TTC549 (cell line): ENCODE results near the gene TOR3A.
"Not testable (repeated sequence)": the region's sequence is repeated elsewhere in the genome, so short reads cannot be mapped to it uniquely, and the experiment has no call there.

Source experiments
- FAIRE-seq: peaks from 2 replicates; lab custom pipeline; 2012; peaks lifted over from hg19 to GRCh38; lab: Jason Lieb, UNC

TOR3A gene, protein sequence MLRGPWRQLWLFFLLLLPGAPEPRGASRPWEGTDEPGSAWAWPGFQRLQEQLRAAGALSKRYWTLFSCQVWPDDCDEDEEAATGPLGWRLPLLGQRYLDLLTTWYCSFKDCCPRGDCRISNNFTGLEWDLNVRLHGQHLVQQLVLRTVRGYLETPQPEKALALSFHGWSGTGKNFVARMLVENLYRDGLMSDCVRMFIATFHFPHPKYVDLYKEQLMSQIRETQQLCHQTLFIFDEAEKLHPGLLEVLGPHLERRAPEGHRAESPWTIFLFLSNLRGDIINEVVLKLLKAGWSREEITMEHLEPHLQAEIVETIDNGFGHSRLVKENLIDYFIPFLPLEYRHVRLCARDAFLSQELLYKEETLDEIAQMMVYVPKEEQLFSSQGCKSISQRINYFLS

DNA sequence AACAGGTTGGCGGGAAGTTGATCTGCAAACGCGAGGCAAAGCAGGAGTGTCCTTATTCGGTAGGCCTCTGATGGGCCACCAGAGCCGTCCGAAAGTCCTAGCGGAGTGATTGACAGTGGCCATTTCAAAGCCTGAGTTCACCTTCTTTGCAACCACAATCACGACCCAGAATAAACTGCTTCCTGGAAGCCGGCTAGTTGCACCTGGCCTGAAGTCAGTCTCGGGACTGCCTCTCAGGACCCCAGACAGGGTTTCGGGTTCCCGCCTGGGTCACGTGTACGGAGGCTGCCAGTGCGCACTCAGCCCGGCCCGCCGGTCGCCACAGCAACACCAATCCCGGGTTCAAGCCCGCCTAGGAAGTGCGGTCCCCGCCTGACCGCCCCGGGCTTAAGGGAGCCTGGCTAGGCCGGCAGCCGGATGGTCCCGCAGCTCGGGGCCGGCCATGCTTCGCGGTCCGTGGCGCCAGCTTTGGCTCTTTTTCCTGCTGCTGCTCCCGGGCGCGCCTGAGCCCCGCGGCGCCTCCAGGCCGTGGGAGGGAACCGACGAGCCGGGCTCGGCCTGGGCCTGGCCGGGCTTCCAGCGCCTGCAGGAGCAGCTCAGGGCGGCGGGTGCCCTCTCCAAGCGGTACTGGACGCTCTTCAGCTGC is at the start of gene TOR3A:
Gene TOR3A (plus strand): TSS at position 384 of the 646 bp plus-strand sequence. CDS start 59 bp downstream, at position 443.
- FAIRE-seq: peak; percentile 81

DNA sequence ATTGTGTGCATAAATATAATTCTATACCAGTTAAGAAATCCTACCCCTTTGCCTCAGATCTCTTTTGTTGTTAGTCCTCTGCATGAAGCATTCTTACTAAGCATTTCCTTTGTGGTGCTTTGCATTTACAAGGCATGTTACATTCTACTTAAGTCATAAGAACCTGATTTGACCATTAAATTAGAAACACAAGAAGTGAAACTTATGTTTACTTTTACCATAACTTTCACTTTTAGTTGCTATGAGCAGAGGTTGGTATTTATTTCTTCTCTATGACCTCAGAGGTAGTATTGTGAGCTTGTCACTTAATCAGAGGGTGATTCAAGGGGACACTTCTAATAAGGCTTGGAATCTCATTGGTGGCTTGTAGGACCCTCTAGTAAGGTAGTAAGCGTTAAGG is 47.1 kb upstream of the TOR3A start:
- no peak for FAIRE-seq

DNA sequence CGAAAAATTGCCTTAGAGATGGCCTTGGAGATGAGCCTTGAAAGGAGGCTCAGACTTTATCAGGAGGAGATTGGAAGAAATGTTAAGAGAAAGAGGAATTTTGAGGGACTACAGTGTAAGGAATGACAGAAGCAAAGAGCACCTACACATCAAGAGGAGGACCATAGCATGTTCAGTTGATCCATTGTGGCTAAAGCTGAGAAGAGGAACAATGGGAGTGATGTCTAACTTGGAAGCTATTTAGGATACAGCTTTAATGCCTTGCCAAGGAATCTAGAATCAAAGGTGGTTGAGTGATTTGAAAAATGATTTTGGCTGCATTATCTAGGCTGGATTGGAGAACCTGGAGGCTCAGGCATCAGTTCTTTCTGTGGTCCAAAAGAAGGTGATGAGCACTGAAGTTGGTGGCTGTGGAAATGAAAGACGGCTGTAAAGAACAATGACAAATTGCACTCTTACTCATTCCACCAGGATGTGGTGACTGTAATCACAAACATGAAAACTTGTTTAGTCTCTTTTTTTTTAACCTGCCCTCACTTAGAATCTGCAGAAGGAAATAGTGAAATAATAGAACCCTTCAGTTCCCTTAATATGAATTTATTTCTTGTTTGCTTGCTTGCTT is 44.9 kb upstream of the TOR3A start:
- no peak for FAIRE-seq

DNA sequence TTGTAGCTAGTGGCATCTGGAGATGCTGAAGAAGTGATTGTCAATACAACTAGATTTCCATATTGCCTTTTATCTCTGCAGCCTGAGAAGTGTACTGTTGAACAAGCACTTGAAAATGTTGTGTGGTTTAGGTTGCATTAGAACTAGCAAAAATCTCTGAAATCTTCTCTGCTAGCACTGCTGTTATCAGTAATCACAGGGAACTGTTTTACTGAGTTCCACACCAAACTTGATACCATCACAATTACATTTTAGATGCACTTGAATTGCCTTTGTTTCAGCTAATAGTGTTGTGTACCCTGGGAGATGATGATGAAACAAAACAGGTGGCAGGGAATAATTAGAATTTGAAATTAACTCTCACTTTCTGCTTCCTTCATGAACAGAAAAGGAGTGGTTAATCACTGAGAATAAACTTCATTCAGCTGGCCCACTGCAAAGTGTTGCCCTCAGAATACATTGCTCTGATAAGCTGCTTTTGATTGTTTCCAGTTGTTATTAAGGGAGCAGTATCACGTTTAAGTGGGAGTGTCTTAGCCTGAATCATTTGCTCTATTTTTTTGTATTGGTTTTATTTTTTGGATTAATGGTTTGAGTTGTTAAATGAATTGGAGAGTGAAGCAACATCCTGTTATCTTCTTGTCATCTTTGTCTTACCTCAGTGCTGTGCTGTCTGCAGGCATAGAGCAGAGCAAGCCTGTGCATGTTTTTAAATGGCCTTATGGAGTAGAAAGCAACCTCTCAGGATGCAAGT is 43.2 kb upstream of the TOR3A start:
- FAIRE-seq: no peak

DNA sequence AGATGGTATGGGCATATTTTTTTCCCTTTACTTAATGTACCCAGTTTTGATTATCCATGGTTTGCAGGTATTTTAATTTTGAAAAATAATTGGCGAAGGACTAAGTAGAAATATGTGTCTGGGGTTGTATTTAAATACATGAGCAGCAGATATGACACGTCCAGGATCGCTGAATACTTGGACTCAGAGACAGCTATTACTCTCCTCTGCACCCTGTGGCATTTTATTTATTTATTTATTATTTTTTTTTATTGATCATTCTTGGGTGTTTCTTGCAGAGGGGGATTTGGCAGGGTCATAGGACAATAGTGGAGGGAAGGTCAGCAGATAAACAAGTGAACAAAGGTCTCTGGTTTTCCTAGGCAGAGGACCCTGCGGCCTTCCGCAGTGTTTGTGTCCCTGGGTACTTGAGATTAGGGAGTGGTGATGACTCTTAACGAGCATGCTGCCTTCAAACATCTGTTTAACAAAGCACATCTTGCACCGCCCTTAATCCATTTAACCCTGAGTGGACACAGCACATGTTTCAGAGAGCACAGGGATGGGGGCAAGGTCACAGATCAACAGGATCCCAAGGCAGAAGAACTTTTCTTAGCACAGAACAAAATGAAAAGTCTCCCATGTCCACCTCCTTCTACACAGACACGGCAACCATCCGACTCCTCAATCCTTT is 42.2 kb upstream of the TOR3A start:
- not testable (repeated sequence) for FAIRE-seq

DNA sequence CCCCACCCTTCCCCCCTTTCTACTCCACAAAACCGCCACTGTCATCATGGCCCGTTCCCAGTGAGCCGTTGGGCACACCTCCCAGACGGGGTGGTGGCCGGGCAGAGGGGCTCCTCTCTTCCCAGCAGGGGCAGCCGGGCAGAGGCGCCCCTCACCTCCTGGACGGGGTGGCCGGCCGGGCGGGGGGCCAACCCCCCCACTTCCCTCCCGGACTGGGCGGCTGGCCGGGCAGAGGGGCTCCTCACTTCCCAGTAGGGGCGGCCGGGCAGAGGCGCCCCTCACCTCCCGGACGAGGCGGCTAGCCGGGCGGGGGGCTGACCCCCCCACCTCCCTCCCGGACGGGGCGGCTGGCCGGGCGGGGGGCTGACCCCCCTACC is 41.7 kb upstream of the TOR3A start:
- not testable (repeated sequence) for FAIRE-seq

DNA sequence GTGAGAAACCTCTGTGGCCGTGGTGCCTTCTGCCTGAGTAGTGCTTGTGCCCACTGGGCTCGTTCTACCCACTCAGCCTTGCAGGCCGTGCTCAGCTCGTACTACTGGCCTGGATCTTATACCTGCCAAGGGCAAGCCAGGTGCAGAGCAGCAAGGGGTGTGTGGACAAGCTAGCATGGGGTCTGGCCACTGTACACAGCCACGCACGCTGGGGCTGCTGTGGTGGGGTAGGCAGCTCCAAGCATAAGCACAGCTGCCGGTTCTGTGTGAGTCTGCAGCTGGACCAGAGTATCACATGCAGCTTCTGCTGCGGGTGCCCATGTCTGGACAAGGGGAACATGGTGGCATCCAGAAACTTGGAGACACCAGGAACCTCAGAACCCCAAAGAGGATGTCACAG is 39.8 kb upstream of the TOR3A start:
- FAIRE-seq: no peak

DNA sequence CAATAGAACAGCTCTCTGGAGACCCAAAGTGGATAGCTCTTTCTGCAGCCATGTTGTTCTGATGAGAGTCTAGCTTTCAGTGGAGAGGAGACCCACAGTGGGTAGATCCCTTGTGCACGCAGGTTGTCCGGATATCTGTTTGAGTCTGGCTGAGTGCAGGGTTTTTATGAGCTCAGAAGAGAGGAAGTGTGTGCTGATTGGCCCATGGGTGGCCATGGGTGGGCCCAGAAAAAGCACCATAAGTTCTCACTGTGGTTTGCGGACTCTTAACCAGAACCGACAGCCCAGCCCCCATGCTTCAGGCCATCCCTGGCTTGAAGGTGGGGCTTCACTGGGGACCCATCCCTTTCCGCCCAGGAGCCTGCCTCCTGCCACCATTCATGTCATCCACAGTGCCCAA is 39.2 kb upstream of the TOR3A start:
- no peak for FAIRE-seq

DNA sequence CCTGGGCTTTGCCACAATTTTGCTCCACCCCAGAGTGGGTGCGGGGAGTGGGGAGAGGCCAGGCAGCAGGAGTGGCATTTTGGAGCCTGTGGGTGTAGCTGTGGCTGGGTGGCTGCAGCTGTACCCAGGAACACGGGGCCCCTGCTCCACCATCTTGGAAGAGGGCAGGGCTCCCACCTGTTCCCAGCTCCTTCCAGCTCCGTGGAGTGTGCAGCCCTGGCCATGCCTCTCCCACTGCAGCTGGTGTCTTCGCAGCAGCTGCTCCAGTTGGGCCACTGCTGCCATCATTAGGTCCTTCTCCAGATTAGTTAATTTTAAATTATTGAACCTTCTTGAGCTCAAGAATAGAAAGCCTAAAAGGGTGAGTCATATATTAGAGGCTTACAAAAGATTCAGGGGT is 38.6 kb upstream of the TOR3A start:
- FAIRE-seq: no peak

DNA sequence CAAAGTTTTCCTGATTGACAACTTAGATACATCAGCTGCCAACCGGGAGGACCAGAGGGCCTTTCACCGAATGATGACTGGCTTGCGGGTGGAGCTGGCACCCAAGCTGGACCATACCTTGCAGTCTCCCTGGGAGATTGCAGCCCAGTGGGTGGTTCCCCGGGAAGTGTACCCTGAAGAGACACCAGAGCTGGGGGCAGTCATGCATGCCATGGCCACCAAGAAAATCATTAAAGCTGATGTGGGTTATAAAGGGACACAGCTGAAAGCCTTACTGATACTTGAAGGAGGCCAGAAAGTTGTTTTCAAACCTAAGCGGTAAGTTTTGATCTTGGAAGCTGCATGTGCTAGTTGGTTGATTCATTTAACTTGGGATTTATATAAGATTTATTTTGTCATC is 38.0 kb upstream of the TOR3A start:
- no peak for FAIRE-seq

DNA sequence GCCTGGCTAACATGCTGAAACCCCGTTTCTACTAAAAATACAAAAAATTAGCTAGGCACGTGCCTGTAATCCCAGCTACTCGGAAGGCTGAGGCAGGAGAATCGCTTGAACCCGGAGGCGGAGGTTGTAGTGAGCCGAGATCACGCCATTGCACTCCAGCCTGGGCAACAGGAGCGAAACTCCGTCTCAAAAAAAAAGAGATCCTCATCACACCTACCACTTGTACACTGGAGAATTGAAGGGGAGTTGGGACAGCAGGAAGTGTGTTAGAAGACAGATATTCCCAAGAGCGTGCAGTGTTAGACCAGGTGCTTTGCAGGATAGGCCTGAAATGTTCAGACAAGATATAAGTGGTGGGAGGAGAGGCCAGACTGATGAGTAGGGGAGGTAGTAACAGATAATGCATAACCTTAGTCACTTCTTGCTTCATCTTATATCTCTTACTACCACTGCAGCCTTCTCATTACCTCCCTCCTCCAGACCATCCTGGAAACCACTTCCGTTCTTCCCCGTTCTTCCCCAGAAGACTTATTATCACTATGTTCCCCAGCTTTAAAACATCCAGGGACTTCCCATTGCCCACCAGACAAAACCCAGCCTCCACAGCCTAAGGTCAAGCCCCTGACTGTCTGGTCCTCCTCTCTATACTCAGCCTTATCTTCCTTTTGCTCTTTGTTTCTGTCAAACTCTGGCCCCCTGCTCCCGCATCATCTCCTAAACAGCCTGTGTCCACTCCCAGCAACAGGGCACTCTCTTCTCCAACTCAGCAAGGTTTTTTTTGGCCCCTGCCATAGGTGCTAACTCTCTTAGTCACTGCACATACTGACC is 34.8 kb upstream of the TOR3A start:
- no peak for FAIRE-seq

DNA sequence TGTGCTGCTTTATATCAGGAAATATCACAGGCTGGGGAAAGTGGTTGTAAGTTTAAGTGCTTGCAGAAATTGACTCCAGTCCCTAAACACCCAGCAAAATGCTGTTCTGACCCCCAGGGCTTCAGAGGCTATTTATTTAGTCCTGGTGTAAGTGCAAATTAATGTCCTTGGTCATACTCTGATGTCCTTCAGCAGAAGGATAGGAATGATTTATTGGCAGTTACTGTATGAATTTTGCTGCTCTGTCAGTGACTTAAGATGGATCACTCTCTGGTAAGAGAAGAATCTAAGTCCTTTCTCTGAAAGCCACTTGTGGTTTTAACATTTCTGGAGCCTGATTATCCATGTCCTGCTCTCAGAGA is 34.3 kb upstream of the TOR3A start:
- FAIRE-seq: no peak

DNA sequence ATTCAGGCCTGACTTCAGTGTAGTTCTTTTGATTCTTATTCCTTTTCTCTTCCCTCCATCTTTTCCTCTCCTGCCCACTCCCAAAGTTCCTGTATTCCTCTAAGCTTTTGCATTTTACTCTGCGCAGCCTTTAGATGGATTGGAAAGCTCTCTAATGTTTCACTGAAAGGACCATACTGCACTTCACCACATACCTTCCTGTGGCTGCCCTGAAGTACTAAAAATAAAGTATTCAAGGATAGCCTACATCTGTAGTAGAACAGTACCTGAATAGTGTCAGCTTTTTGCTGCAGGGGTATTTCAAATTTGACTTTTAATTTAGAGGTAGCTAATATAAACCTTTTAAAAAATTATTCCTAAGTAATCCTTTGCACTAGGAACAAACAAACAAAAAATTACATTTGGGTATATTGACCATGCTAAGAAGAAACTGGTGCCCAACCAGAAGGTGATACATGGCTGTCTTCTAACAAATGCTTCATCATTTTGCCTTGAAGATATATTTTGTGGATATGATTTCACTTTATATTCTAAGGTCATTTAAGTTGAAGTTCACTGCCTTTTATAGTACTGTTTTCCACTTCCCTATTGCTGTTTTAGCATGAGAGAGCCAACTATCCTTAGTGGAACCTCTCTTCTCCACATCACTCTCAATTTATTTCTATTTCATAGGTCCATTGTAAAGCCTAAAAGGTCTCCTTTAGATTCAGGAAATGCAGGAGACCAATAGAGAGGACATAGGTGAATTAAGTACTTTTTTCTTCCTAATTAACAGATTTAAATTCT is 33.3 kb upstream of the TOR3A start:
- no peak for FAIRE-seq

DNA sequence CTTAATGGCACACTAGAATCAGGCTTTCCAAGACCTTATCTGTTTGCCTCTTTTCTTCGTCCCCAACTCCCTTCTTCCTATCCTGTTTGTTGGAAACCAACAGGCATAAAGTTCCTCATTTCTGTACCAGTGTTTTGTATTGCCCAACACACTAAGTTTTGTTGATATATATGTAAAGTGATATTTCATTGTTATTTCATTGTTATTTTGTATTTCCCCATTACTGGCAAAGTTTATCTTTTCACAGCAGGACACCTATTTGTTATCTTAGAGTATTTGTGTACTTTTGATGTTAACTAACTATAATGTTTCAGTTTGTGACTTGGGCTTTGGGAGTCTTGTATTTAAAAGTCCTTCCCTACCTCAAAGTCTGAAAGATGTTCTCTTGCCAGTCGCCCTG is 29.1 kb upstream of the TOR3A start:
- FAIRE-seq: no peak

DNA sequence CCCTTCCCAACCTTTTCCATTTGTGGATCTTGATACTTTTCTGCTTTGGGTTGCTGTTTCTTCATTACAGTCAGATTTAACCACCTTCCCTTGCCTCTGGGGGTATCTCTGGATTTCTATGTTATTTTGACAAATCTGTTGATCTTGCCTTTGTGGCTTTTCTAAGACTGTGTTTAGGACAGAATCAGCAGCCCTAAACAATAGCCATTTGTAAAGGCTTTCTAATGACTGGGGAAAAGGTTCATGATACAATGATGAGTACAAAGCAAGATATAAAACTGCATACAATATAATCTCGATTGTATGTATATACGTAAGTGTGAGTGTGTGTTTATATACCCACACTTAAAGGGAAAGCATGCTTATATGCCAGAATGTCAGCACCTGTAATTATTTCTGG is 28.4 kb upstream of the TOR3A start:
- FAIRE-seq: no peak

DNA sequence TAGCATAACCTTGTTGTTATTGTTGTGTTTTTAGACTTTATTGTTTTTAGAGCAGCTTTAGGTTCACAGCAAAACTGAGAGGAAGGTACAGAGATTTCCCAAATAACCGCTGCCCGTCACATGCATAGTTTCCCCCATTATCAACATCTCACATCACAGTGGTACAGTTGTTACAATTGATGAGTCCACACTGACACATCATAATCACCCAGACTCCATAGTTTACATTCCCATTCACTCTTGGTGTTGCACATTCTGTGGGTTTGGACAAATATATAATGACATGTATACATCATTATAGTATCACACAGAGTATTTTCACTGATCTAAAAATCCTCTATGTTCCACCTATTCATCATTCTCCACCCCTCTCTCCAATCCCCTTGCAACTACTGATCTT is 25.9 kb upstream of the TOR3A start:
- FAIRE-seq: no peak

DNA sequence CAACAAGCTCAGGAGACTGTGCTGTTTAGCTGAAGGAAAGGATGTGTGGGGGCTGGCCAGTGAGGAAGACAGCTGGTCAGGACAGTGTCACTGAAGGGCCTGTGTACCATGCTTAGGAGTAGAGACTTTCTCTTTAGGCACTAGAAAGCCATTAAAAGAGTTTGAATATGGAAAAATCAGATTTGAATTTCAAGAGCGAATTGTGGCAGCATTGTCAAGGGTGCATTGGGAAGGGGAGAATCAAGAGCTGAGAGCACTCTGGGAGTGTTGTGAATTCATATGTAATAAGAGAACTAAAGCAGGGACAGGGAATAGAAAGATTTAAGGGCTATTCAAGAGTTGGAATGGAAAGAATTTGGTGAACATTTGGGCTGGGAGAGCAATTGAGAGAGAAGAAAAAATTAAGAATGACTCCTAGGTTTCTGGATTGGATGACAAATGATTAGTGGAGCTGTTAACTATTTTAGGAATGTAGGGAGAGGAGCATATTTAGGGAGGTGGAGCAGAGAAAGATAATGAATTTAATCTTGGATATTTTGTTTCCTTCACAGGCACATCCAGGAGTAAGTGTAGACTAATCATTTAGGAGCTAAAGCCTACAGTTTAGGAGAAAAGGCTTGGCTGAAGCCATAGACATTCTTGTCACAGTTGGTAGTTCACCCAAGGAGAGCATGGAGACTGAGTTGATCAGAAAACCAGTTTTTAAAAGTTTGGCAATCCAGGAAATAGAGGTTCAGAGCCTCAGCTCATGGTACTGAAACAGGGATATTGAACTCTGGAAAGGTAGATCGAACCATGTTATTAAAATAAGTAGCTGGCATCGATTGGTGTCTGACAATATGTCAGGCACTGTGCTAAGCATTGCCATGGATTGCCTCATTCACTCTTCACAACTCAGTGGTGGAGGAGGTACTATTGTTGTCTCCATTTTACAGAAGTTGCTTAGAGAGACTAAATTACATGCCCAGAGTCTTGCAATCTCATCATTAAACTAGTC is 23.1 kb upstream of the TOR3A start:
- no peak for FAIRE-seq

DNA sequence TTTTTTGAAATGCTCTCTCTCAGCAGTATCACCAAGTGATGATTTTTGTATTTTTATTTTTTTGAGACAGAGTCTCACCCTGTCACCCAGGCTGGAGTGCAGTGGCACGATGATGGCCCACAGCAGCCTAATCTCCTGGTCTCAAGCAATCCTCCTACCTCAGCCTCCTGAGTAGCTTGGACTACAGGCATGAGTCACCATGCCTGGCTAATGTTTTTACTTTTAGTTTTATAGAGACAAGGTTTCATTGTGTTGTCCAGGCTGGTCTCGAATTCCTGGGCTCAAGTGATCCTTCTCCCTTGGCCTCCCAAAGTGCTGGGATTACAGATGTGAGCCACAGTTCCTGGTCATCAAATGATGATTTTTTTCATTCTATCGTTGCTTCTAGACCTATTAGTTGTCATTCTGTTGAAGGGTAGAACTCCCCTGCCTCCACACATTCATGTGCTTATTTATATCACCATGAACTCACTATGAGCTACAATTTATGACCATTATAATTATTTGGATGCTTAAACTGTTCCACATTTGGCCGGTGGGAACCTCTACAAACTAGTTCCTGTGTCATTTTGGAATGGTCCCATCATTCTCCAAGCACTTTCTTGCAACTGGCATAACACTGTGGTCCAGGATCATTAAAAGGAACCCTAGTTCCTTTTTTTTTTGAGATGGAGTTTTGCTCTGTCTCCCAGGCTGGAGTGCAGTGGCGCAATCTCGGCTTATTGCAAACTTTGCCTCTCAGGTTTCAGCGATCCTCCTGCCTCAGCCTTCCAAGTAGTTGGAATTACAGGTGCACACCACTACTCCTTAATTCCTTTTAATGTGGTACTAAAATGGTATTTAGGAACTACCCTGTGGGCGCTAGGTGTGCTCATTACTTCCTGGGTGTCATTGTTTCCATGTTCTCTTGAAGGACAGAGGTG is 20.2 kb upstream of the TOR3A start:
- no peak for FAIRE-seq
